GM12892 (cell line): ENCODE measurements around the gene TNRC18.

Experiments
- POLR2A ChIP-seq: IDR thresholded peaks from 2 replicates; pipeline ENCODE4 v1.6.1; 2011; ENCODE audit warnings: low read depth, low read length, control low read depth
- POLR2AphosphoS5 ChIP-seq: IDR thresholded peaks from 2 replicates; pipeline ENCODE4 v1.6.1; 2011; ENCODE audit warnings: low read depth, low read length, control low read depth

DNA sequence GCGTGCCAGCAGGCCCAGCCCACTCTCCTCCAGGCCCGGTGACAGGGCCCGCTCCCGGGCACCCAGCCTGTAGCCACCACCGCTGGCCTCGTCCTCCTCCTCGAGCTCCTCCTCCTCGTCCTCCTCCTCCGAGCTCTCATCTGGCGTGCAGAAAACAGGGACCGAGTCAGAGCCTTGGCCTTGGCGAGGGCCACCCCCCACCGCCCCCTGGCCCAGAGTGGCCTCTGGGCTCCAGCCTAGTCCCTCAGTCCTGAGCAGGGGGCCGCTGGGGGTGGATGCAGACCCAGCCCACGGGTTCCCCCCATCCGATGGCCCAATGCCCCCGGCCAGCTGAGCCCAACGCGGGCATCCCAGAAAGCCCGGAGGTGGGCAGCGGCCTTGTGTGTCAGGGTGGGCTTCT, 78.0 kb downstream of the TNRC18 start:
- TF ChIP-seq POLR2A (no peak), POLR2AphosphoS5 (no peak)
